GM12878 (cell line): Measurements from ENCODE around the gene IHH. TPM values are rescaled to one million over a fixed set of nuclear protein-coding genes. Genes with fewer than 3 reads are reported as not detected.

Experiments used
- ATAC-seq: fragments of 200-7000 bp; cut with Tn5 transposase; 3 replicates; pipeline ENCODE4 v1.9.1; 2020; ENCODE audit warnings: mild to moderate bottlenecking, moderate library complexity
- BruUV-seq: library from RNA; stranded (reverse); fragments of 400-500 nt; replicated peaks from 2 replicates; lab custom pipeline; 2021; lab: Mats Ljungman, UMichigan
- CTCF ChIA-PET: fragments of 300-600 bp; sonication (Branson Sonifier 250); formaldehyde crosslinking; extraction: SDS; loops from one replicate; lab custom pipeline; 2021; ENCODE audit warnings: inconsistent platforms; lab: Yijun Ruan, JAX
- POLR2A ChIA-PET: fragments of 350-600 bp; formaldehyde crosslinking; extraction: SDS; loops from one replicate; lab custom pipeline; 2021; ENCODE audit warnings: inconsistent platforms; lab: Charles Lee
- RAD21 ChIA-PET: fragments of 300-600 bp; sonication (Branson Sonifier 250); formaldehyde crosslinking; loops from one replicate; lab custom pipeline; 2023; ENCODE audit warnings: antibody characterized with exemption; ENCODE audit not compliant: unreplicated experiment; lab: Charles Lee
- SMC1A ChIA-PET: fragments of 300-600 bp; sonication (Branson Sonifier 250); formaldehyde crosslinking; loops from one replicate; lab custom pipeline; 2023; ENCODE audit not compliant: unreplicated experiment, uncharacterized antibody; lab: Charles Lee
- DNase-seq: peaks from one replicate; pipeline ENCODE4 v3.0.0-alpha.2; 2011; ENCODE audit warnings: low read depth, low spot score
- FAIRE-seq: peaks from 3 replicates; lab custom pipeline; 2011; peaks lifted over from hg19 to GRCh38; lab: Jason Lieb, UNC
- H2AFZ ChIP-seq: 2 replicates; pipeline ENCODE4 v1.6.0; 2011; ENCODE audit warnings: low read depth, low read length, control low read depth; ENCODE audit not compliant: control insufficient read depth
- H3K27ac ChIP-seq: 2 replicates; pipeline ENCODE4 v1.5.1; 2011; ENCODE audit warnings: control low read depth; ENCODE audit not compliant: control insufficient read depth, insufficient read depth
- H3K27me3 ChIP-seq, 2 experiments: replicated peaks in 1 of 2; 2 replicates each; pipeline versions ENCODE4 v1.6.0 to v1.6.1; 2011; ENCODE audit warnings: low read length in 1 of 2; ENCODE audit not compliant: control insufficient read depth in 2 of 2, insufficient read depth in 2 of 2
- H3K36me3 ChIP-seq, 2 experiments: 2 replicates each; pipeline ENCODE4 v1.5.1; 2011; ENCODE audit warnings: low read length in 1 of 2; ENCODE audit not compliant: control insufficient read depth in 2 of 2, insufficient read depth in 2 of 2
- H3K4me1 ChIP-seq: 2 replicates; pipeline ENCODE4 v1.6.1; 2011; ENCODE audit warnings: mild to moderate bottlenecking, low read length, moderate library complexity, mixed read lengths; ENCODE audit not compliant: control insufficient read depth, insufficient read depth
- H3K4me2 ChIP-seq: 2 replicates; pipeline ENCODE4 v1.6.0; 2011; ENCODE audit warnings: control low read depth; ENCODE audit not compliant: control insufficient read depth, insufficient read depth
- H3K4me3 ChIP-seq: fragments of 200-600 bp; sonication (generic); 2 replicates; pipeline ENCODE4 v1.5.1; 2016
- H3K79me2 ChIP-seq: 2 replicates; pipeline ENCODE4 v1.6.0; 2011; ENCODE audit warnings: low read length; ENCODE audit not compliant: control insufficient read depth, insufficient read depth
- H3K9ac ChIP-seq: 2 replicates; pipeline ENCODE4 v1.8.0; 2011; ENCODE audit warnings: low read length, control low read depth, mixed read lengths; ENCODE audit not compliant: control insufficient read depth, insufficient read depth
- H3K9me3 ChIP-seq: replicated peaks from 3 replicates; pipeline ENCODE4 v1.5.1; 2011; ENCODE audit warnings: mild to moderate bottlenecking, low read length; ENCODE audit not compliant: control insufficient read depth, insufficient read depth
- H4K20me1 ChIP-seq: 2 replicates; pipeline ENCODE4 v1.6.0; 2011; ENCODE audit not compliant: control insufficient read depth, insufficient read depth
- ATF3 ChIP-seq: IDR thresholded peaks from 2 replicates; pipeline ENCODE4 v1.6.1; 2011; ENCODE audit warnings: low read depth, mild to moderate bottlenecking, low read length, moderate library complexity, borderline replicate concordance; ENCODE audit errors: extremely low read depth
- CHD4 ChIP-seq: fragments of 200-600 bp; sonication (generic); IDR thresholded peaks from 2 replicates; pipeline ENCODE4 v1.6.1; 2016; ENCODE audit warnings: mild to moderate bottlenecking
- CTCF ChIP-seq, 3 experiments: IDR thresholded peaks in 2 of 3; conservative IDR thresholded peaks in 1 of 3; 2 replicates each; pipeline ENCODE4 v1.5.1; 2011; ENCODE audit warnings: low read depth in 3 of 3, low read length in 3 of 3, mild to moderate bottlenecking in 3 of 3, control low read depth in 2 of 3, moderate library complexity in 2 of 3, inconsistent platforms in 1 of 3, mixed read lengths in 1 of 3; ENCODE audit not compliant: control insufficient read depth in 2 of 3, insufficient read depth in 1 of 3; ENCODE audit errors: extremely low read depth in 1 of 3
- GATAD2B ChIP-seq: fragments of 450-650 bp; conservative IDR thresholded peaks from 2 replicates; pipeline ENCODE4 v1.6.1; 2017; ENCODE audit warnings: low read depth, mild to moderate bottlenecking, moderate library complexity
- IRF5 ChIP-seq: fragments of 450-650 bp; IDR thresholded peaks from 2 replicates; pipeline ENCODE4 v1.6.1; 2017; ENCODE audit warnings: borderline replicate concordance
- KAT2A ChIP-seq: conservative IDR thresholded peaks from 2 replicates; pipeline ENCODE4 v1.6.1; 2011; ENCODE audit warnings: low read depth, low read length; ENCODE audit not compliant: control insufficient read depth
- NFYB ChIP-seq: IDR thresholded peaks from 2 replicates; pipeline ENCODE4 v1.6.1; 2011; ENCODE audit warnings: low read depth, mild to moderate bottlenecking, low read length, improper control_type of control experiment, moderate library complexity; ENCODE audit not compliant: insufficient read depth
- NR2C2 ChIP-seq: IDR thresholded peaks from 2 replicates; pipeline ENCODE4 v1.6.1; 2011; ENCODE audit warnings: borderline replicate concordance, low read depth; ENCODE audit not compliant: control insufficient read depth, insufficient read length
- NRF1 ChIP-seq: conservative IDR thresholded peaks from 2 replicates; pipeline ENCODE4 v1.6.1; 2011; ENCODE audit warnings: mild to moderate bottlenecking, low read depth, low read length, improper control_type of control experiment
- SP1 ChIP-seq: IDR thresholded peaks from one replicate; pipeline ENCODE4 v1.6.1; 2011; ENCODE audit warnings: low read depth, low read length
- SPI1 ChIP-seq: IDR thresholded peaks from 2 replicates; pipeline ENCODE4 v1.6.1; 2011; ENCODE audit warnings: low read depth, mild to moderate bottlenecking, low read length, moderate library complexity, borderline replicate concordance; ENCODE audit not compliant: insufficient read depth
- SRF ChIP-seq, 2 experiments: IDR thresholded peaks; 2 replicates each; pipeline ENCODE4 v1.6.1; 2011; ENCODE audit warnings: low read depth in 2 of 2, low read length in 2 of 2, mild to moderate bottlenecking in 1 of 2, moderate library complexity in 1 of 2
- TCF7 ChIP-seq: IDR thresholded peaks from 2 replicates; pipeline ENCODE4 v1.6.1; 2014; ENCODE audit warnings: antibody characterized with exemption, borderline replicate concordance
- WRNIP1 ChIP-seq: IDR thresholded peaks from 2 replicates; pipeline ENCODE4 v1.6.1; 2011; ENCODE audit warnings: low read depth, low read length, improper control_type of control experiment, borderline replicate concordance
- WGBS: methylation state at CpG from one replicate; pipeline ENCODE4 v1.1.6; 2016; ENCODE audit warnings: low lambda C conversion rate; ENCODE audit not compliant: insufficient replicate concordance, insufficient coverage; ENCODE audit errors: missing lambda C conversion rate; 5-methylcytosine and 5-hydroxymethylcytosine counted together
- in situ Hi-C: fragments of 300-500 bp; cut with MboI; formaldehyde crosslinking; loops from 9 replicates; pipeline ENCODE4 v1.14.3; 2018; ENCODE audit warnings: mixed read lengths
- intact Hi-C: fragments of 100-400 bp; cut with micrococcal nuclease; formaldehyde crosslinking; loops from one replicate; pipeline ENCODE4 v1.14.2; 2022; ENCODE audit not compliant: unreplicated experiment
- polyA plus RNA-seq, 11 experiments: library from polyadenylated mRNA; depleted of rRNA in 4 of 11; unstranded in 6 of 11; stranded (reverse) in 5 of 11; fragments of >200 nt; fragmentation: Nextera tagmentation in 4 of 11; fragmentation: Illumina TruSeq in 1 of 11; extraction: Ambion mirVana in 4 of 11; extraction: Trizol in 1 of 11; gene quantifications; 1 replicate in 1 of 11; 2 replicates in 10 of 11; pipeline versions ENCODE4 v1.2.1 to v1.2.3, GENCODE V29; 2011 to 2016; ENCODE audit warnings: inconsistent platforms in 2 of 11, missing spikeins in 2 of 11, low read depth in 1 of 11
- total RNA-seq, 4 experiments: library from RNA; depleted of rRNA in 3 of 4; stranded (reverse); fragments of >200 nt in 3 of 4; fragmentation: Illumina TruSeq in 1 of 4; extraction: Trizol in 1 of 4; gene quantifications; 2 replicates each; pipeline versions ENCODE4 v1.2.1 to v1.2.3, GENCODE V29; 2013 to 2021

The IHH gene
- total and polyA plus RNA-seq, 10 of the 15 experiments (the other 5 are each of a cell fraction or from before 2014, with no cell fraction given): 0.04 TPM; not detected in 9

- no TSS peak for BruUV-seq
- in situ Hi-C loops: loop anchor here (5.0 kb wide), 1 partner anchor 55 kb away; no protein-coding TSS in a partner anchor
Observed at GRCh38 chr2:219062081-219062480, 1.4 kb upstream of the IHH start.

More at GRCh38 chr2:219062081-219062480, 1.4 kb upstream of the IHH start:
- Histone ChIP-seq H3K9ac (no peak overlapping the region), H3K27me3 (peaks cover 23 to 26% of the 10 kb centered on the region in 2 experiments), H3K4me2 (no peak overlapping the region), H3K4me1 (no peaks in the 10 kb centered on the region), H2AFZ (no peak overlapping the region), H3K79me2 (no peaks in the 10 kb centered on the region), H3K4me3 (no peak overlapping the region), H3K27ac (no peak overlapping the region), H3K36me3 (no peaks in the 10 kb centered on the region), H3K9me3 (no peaks in the 10 kb centered on the region), H4K20me1 (no peaks in the 10 kb centered on the region)
- no peak for DNase-seq
- intact Hi-C loops: loop anchor here (5.0 kb wide), 1 partner anchor 40 kb away; no protein-coding TSS in a partner anchor
- FAIRE-seq: no peak
- POLR2A ChIA-PET: interaction anchor here (0.6 kb wide), 1 partner anchor 227 kb away, joined by 3 read pairs; no protein-coding TSS in a partner anchor
- CTCF ChIA-PET: interaction anchor here (0.9 to 3.3 kb wide), 5 partner anchors 11 to 59 kb away, joined by 3 to 30 read pairs (median 7); no protein-coding TSS in a partner anchor
- TF ChIP-seq KAT2A (no peak), ATF3 (no peak), CTCF (IDR thresholded peaks at IDR 0.05 in 2 of 3, conservative IDR thresholded peaks at IDR 0.05 in 1 of 3; ENCODE audit: control insufficient read depth in 2 of 3, extremely low read depth in 1 of 3, insufficient read depth in 1 of 3, low read depth in 3 of 3, low read length in 3 of 3) (no peak), WRNIP1 (no peak), SRF (IDR thresholded peaks at IDR 0.05; ENCODE audit: low read depth in 2 of 2, low read length in 2 of 2) (no peak), NFYB (no peak), CHD4 (no peak), TCF7 (no peak), GATAD2B (no peak), IRF5 (no peak), NRF1 (no peak), SP1 (no peak), SPI1 (no peak), NR2C2 (no peak)
- WGBS: 74% methylated on average over 6 of the region's 6 CpGs
- no peak for ATAC-seq
- RAD21 ChIA-PET: interaction anchor here (1.0 to 2.3 kb wide), 3 partner anchors 10 to 93 kb away, joined by 3 to 6 read pairs (median 4); no protein-coding TSS in a partner anchor
- SMC1A ChIA-PET: interaction anchor here (1.2 to 3.7 kb wide), 4 partner anchors 12 to 93 kb away, joined by 3 to 14 read pairs (median 8); no protein-coding TSS in a partner anchor
